IPS-NIHi11 (cell line): ENCODE data around the gene KHDRBS1.
"Not testable (repeated sequence)": the region's sequence is repeated elsewhere in the genome, so short reads cannot be mapped to it uniquely, and the experiment has no call there.

Experiments
- DNase-seq: peaks from one replicate; pipeline ENCODE4 v3.0.0; 2012; ENCODE audit warnings: mixed read lengths, low spot score

The KHDRBS1 gene

GRCh38 chr1:32013386-32014198 is at the start of gene KHDRBS1:
Gene KHDRBS1, plus strand, starts transcription at chr1:32013868. Its CDS starts 128 bp downstream, at chr1:32013996.
- DNase-seq = peak; percentile 99

DNA sequence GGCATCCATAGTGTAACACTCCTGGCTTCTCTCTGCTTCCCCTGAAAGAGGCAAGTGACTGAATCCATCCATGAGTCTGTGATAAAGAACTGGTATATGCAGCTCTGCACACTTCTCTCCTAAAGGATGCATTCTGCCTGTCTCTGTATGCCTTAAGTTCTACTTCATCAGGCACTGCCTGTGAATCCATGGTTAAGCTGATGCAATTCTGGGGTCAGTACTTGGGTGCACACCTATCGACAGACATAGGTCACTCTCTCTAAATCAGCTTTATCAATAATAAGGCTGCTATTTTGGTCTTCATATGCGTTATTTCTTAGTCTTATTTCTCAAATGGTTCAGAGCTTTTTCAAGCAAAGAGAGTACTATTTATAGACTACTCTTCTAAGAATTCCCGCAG is 42.8 kb upstream of the KHDRBS1 start:
- DNase-seq = no peak

- no peak for DNase-seq
Observed at GRCh38 chr1:31976401-31976800, 37.3 kb upstream of the KHDRBS1 start.

DNA sequence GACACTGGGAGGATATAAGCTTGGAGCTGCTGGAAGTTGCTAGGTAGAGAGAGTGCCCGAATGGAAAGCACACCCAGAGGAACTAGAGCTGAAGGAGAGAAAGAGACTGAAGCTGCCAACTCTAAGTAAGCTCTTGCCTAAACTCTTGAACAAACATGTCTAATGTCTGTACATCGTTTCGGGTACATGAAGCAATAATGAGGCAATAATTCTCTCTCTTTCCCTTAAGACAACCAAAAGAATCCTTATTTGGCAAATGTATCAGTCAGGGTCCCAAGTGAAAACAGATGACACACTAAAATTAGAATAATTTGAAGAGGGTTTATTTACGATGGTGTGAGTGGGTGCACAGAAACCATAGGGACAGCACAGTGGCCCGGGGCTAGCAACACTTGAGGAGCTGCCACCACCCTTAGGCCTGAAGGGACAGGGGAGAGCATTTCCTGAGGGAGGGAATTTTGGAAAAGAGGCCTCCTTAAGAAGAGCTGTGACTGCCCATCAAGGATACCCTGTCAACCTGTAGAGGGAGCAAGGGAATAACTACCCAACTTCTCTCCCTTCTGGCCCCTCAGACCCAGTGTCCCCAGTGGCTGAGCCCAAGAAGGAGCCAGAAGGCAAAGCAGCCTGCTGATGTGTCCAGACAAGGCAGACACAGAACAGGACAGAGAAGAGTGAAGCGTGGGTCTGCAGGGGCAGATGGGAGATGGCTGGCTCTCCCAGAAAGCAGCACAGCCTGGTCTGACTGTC is 36.1 kb upstream of the KHDRBS1 start:
- DNase-seq = peak; percentile 83

DNA sequence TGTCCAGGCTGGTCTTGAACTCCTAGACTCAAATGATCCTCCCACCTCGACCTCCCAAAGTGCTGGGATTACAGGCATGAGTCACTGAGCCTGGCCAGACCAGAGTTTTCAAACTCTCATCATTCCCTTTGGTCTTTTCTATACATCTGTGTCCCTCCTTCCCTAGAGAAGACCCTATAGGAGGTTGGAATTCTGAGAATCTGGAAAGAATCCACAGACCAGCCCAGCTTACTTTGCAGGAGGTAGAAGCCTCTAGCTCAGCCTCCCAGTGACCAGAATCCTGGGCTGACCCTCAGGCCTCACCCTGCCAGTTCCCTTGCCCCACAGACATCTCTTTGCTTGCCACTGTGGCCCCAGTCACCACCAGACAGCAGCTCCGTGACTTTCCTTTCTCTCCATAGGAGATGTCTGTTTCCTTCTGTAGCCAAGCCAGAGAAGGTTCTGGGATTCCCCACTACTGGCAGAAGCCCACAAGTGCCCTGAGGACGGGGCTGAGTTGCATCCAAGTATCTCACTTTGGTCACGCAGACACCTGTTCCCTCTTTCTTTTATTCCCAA is 34.7 kb upstream of the KHDRBS1 start:
- no peak for DNase-seq

DNA sequence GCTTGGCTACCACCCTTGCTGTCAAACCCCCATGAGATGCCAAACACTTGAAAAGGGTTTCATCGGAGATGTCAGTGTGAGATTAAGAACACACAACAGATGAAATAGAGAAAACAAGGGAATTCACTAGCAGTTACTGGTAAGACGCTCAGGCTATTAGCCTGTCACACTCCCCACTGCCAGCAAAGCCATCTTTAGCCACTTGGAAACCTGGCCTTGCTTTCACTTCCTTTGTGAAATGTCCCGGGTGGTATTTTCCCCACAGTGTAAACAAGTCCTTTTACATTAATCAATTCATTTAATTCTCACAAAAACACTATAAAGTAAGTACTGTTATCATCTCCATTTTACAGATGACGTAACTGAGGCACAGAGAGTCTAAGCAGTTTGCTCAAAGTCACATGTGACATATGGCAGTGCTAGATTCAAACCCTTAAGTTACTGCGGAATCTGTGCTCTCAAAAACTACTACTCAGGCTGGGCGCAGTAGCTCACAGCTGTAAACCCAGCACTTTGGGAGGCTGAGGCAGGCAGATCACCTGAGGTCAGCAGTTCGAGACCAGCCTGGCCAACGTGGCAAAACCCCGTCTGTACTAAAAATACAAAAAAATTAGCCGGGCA is 32.7 kb upstream of the KHDRBS1 start:
- no peak for DNase-seq

DNA sequence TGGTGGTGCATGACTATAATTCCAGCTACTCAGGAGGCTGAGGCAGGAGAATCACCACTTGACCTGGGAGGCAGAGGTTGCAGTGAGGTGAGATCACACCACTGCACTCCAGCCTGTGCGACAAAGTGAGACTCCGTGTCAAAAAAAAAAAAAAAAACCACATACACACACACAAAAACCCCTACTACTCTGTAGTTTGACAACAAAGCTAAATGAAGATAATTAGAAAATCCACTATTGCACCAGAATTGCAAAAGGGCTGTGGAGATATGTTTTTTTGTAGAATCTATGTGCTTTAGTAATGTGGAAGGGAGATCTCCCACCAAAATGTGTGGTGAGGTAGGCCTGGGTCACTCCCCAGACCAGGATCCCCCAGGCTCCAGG is 32.2 kb upstream of the KHDRBS1 start:
- no peak for DNase-seq

- DNase-seq = no peak
Observed at GRCh38 chr1:31981972-31982371, 31.7 kb upstream of the KHDRBS1 start.

DNA sequence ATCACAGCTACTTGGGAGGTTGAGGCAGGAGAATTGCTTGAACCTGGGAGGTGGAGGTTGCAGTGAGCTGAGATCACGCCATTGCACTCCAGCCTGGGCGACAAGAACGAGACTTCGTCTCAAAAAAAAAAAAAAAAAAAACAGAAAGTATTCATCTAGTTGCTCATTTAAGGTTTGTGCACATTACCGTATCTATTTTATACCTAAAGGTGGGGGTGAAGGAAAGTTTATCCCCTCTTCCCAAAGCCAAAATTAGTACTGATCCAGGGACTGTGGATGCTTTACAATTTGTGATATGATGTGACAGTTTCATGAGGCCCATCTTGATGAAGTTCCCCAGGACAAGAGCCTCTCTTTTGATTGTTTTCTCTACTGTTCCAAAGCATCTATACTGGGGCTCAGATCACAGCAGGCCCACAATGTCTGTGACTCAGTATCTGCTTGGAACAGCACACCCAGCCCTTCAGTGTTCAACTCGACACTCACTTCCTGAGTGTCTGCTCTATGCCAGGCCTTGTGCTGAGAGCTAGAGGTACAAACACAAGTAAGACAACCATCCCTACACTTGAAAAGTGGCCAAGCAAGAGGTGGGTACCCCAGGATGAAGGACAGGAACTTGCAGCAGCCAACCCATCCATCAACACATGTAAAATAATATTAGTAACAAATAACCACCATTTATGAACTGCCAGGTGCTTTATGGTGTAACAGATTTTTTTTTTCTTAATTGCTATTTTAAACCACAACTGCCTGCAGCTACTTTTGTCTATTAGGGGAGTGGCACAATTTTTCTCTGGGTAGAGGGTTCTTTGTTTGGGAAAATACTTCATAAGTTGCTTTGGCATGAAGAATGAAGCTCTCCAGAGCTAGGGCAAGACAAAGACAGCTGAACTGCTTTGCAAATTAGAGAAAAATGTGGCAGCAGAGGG is 29.0 kb upstream of the KHDRBS1 start:
- no peak for DNase-seq

- no peak for DNase-seq
Observed at GRCh38 chr1:31985430-31985829, 28.2 kb upstream of the KHDRBS1 start.

- peak; percentile 24 for DNase-seq
Observed at GRCh38 chr1:31987135-31987619, 26.5 kb upstream of the KHDRBS1 start.

GRCh38 chr1:31989964-31990363 is 23.7 kb upstream of the KHDRBS1 start:
- no peak for DNase-seq

- no peak for DNase-seq
Observed at GRCh38 chr1:31991182-31991581, 22.5 kb upstream of the KHDRBS1 start.

DNA sequence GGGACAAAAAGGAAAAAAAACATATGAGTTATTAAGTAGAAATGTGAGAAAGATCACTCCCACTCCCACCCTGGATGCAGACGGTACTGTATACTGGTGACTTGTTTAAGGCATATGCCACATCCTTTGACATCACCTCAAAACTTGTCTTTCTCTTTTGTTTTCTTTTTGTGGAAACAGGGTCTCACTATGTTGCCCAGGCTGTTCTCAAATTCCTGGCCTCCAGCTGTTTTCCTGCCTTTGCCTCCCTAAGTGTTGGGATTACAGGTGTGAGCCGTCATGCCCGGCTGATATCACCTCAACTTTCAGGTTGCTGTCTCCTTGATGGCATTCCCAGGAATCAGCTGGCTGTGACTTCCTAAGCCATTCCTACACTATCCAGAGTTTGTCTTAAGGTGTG is 18.4 kb upstream of the KHDRBS1 start:
- DNase-seq = no peak

DNA sequence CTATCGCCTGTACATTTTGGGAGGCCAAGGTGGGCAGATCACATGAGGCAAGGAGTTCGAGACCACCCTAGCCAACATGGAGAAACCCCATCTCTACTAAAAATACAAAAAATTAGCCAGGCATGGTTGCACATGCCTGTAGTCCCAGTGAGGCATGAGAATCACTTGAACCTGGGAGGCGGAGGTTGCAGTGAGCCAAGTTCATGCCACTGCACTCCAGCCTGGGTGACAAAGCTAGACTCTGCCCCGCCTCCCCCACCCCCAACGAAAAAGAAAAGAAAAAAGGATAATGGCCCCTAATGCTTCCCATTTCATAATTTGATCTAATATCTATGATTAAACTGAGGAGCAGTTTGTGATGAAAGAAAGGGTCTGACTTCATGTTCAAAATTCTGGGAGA is 17.5 kb upstream of the KHDRBS1 start:
- DNase-seq = not testable (repeated sequence)

DNA sequence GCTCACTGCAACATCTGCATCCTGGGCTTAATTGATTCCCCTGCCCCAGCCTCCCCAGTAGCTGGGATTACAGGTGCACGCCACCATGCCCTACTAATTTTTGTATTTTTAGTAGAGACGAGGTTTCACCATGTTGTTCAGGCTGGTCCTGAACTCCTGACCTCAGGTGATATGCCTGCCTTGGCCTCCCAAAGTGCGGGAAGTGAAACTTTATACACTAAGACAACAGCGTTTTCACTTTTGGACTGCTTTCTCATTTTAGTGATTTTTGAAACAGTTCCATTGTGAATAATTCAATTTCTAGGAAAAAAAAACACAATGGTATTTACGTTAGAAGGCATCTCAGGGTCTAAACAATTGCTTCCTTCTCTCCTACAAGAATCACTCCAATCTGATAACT is 11.8 kb upstream of the KHDRBS1 start:
- DNase-seq = no peak

GRCh38 chr1:32002285-32002684 is 11.4 kb upstream of the KHDRBS1 start:
- not testable (repeated sequence) for DNase-seq

DNA sequence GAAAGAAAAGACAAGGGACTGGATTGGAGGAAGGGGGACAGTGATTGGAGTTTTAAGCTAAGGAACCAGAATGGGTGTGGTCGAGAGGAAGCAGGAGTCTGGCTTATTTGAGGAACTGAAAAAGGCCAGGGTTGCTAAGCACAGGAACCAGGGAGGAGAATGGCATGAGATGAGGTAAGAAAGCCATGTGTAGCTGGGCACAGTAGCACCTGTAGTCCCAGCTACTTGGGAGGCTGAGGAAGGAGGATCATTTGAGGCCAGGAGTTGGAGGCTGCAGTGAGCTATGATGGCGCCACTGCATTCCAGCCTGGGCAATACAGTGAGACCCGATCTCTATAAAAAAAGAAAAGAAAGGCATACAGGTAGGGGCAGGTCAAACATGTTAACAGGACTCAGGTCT is 8.1 kb upstream of the KHDRBS1 start:
- no peak for DNase-seq

DNA sequence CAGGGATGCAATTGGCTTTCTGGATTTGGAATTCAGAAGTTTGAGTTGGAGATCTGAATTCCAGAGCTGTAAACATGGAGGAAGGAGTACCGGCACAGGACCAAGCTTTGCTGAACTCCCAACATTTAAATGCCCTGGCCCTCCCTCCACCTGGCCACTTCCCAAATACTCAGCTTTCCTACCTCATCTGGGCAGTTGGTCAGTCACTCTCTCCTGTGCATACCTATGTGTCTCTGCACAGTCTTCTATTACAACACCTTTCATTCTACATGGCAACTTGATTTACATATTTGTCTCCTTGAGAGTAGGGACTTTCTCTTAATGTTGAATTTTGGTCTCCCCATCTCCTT is 6.1 kb upstream of the KHDRBS1 start:
- no peak for DNase-seq

- DNase-seq = no peak
Observed at GRCh38 chr1:32010246-32010645, 3.4 kb upstream of the KHDRBS1 start.

GRCh38 chr1:32012709-32013385 is 821 bp upstream of the KHDRBS1 start:
- no peak for DNase-seq
